IPS-NIHi7 (cell line): ENCODE data around the gene EMP2.
"Not testable (repeated sequence)": the region's sequence is repeated elsewhere in the genome, so short reads cannot be mapped to it uniquely, and the experiment has no call there.

Source experiments
- DNase-seq: peaks from one replicate; pipeline ENCODE4 v3.0.0; 2012; ENCODE audit warnings: mixed read lengths; ENCODE audit errors: extremely low spot score

The EMP2 gene

DNA sequence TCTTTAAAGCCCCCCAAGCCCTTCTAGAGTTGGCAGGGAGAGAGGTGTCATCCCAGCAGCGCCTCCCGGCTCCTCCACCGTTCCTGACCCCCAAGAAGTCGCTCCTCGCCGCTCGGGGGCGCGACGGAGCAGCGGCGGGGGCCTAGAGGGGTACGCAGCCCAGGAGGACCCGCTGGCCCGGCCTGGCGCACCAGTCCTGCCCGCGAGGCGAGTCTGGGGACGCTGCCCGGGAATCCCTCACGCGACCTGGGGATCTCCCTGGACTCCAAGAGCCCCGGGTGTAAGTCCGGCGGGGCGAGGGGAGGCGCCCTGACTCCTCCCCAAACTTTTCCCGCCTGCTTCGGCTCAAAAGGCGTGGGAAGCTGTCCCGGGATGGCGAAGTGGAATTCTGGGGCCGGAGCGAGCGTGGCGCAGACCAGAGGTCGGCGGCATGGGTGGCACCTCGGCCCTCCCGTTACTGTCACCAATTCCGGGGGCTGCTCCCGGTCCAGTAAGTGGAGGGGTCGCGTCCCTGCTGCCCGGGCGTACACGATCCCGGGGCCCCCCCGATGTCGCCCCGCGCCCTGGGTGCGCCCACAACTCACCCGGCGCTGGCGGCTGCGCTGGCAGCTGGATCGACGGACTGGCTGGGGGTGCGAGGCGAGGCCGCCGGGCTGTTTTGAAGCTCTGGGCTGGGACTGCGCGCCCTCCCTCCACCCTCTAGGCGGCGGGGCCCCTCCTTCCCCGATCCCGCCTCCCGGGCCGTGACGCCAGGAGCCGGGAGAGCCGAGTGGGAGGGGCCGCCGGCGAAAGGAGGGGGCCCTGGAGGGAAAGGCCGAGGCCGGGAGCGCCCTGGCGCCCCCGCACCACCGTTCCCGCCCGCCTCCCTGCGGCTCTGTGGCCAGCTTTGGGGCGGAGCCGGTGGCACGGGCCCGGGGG lies at the start of gene EMP2:
Gene EMP2, minus strand, starts transcription at position 634 of the 918 bp plus-strand sequence. CDS start 32,981 bp downstream, outside the sequence.
- DNase-seq, result peak; percentile 97

DNA sequence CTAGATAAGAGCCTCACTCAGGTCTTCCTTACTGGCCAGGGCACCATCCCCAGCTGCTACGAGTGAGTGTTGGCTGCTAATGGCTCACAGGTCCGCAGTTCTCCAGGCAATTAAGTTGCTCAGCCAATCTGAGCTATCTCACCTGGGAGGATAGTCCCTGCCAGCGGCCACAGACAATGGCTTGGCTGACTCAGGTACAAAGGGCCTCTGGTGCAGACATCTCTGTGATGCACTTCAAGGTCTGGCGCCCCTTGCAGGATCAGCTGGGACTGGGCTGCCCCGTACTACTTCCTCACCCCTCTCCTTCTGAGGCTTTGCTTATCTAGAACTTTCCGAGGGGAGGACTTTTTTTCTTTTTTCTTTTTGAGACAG lies 49.2 kb upstream of the EMP2 start:
- peak; percentile 72 for DNase-seq

DNA sequence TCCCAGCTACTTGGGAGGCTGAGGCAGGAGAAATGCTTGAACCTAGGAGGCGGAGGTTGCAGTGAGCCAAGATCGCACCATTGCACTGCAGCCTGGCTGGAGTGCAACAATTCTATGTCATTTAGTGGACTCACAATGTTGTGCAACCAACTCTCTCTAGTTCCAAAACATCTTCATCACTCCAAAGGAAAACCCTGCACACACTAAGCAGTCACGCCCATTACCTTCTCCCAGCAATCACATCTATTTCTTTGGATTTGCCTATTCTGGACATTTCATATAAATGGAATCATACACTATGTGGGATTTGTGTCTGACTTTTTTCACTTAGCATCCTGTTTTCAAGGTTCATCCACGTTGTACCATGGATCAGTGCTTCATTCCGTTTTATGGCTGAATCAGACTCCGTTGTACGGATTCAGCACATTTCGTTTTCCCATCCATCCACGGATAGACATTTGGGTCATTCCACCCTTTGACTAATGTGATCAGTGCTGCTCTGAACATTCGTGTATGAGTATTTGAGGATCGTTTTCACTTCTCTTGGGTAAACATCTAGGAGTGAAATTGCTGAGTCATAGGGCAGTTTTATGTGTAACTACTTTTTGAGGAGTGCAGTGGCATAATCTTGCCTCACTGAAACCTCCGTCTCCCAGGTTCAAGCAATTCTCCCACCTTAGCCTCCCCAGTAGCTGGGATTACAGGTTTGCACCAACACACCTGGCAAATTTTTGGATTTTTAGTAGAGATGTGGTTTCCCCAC lies 45.4 kb upstream of the EMP2 start:
- no peak for DNase-seq

- no peak for DNase-seq
Measured at GRCh38 chr16:10624527-10624926, 44.1 kb upstream of the EMP2 start.

DNA sequence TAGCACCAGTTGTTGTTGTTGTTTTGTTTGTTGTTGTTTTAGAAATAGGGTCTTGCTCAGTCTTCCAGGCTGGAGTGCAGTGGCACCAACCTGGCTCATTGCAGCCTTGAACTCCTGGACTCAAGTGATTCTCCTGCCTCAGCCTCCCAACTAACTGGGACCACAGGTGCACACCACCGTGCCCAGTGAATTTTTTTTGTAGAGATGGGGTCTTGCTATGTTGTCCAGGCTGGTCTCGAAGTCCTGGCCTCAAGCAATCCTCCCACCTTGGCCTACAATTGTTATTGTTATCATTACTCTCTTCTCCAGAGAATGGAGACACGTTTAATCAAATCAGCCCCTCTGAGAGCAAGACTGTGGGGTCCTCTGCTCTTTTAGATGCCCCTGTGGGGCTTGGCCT lies 42.7 kb upstream of the EMP2 start:
- no peak for DNase-seq

DNA sequence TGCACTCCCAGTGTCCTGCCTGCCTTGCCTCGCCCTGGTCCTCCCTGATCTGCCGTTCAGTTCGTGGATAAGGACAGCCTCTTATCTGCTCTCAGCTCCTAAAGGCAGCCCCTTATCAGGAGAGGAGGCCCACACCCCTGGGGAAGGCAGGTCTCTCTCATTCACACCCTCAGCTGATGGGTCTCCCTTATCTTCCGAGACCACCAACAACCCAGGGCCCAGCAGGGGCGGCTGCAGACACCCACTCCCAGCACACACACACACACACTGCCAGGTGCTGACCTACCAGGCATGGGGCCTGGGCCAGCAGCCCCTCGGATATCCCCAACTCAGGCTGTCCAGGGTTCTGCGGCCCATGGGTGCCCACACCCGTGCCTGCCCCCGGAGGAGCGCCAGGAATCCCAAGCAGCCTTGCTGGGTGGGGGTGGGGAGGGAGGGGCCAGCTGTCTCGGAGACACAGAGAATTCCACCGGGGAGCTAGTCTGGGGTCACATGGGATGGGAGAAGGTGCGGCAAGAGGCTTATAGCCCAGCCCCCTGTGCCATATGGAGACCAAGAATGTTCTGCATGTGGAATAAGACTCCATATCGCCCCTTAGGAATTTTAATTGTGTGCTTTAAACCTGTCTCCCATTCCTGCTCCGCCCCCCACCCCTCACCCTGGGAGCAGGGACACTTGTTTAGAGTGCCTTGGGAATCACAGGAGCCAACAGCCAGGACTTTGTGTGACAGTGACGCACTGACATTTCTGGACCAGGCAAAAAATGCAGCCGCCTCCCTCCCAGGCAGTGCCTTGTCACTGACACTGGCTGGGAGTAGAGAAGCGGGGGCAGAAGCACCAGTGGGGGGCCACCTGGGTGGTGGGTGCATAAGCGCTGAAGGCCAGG lies 41.9 kb upstream of the EMP2 start:
- DNase-seq, result peak; percentile 50

- not testable (repeated sequence) for DNase-seq
Measured at GRCh38 chr16:10621216-10621949, 41.0 kb upstream of the EMP2 start.

DNA sequence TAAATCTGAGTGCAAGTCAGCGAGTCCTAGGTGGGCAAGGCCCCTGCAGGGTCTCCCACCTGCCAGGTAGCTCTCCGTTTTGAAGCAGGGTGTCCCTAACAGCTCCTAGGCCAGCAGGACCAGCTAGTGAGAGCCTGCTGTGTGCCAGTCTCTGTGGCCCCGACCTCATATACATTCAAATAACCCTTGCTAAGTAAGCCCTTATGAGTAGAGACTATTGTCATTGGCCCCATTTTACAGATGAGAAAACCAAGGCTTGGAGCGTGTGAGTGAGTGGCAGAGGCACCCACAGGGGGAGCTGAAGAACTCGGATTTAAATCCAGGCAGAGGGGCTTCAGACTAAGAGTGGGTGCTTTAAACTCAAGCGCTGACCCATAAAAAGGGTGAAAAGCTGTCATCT lies 39.7 kb upstream of the EMP2 start:
- DNase-seq, result no peak

DNA sequence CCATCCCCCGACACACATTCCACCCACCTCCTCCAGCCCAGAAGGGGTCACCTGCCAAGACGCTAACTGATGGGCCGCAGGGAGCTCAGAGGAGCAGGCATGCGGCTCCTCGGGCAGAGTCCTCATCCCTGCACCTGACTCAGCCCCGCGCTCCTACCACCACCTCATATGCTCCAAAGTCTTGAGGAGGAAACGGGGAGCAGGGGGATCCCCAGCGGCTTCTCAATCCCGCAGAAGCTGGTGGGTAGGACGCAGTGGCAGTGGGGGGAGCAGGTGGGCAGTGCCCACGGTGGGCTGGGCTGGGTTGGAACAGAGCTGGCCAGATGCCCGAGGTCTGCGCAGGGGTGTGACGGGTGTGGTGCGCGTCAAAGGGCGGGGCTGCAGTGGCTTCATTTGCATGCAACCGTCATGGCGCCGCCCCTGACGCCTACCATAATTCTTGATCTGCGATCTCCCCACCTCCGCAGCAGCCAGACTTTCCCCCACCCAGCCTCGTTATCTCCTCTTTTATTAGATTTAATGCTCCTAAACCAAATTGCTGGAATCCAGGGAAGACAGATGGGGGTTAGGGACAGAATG lies 39.0 kb upstream of the EMP2 start:
- DNase-seq, result peak; percentile 67

DNA sequence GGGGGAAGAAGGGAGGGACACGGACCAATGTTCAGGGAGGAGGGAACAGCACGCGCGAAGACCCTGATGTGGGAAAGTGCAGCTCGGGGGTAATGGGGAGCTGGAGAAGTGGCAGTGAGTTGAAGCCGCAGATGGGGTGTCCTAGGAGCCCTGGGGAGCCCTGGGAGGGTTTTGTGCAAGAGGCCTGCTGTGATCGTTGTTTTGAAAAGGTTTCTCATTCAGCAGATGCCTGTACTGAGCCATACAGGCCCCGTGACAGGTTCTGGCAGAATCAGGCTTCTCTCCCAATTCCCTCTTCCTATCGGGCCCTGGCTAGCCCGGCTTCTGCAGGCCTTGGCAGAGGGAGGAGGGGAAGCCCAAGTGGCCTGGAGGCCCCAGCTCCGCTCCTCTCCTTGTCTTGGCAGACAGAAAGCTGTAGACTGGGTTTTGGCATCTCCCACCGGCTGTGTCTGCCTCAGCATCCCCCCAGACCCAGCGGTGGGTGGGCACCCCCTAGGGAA lies 38.4 kb upstream of the EMP2 start:
- no peak for DNase-seq

GRCh38 chr16:10617662-10618420 lies 37.4 kb upstream of the EMP2 start:
- no peak for DNase-seq

GRCh38 chr16:10616756-10617640 lies 36.6 kb upstream of the EMP2 start:
- DNase-seq, result no peak

GRCh38 chr16:10616419-10616755 lies 36.0 kb upstream of the EMP2 start:
- DNase-seq, result no peak

GRCh38 chr16:10614685-10615084 lies 34.3 kb upstream of the EMP2 start:
- DNase-seq, result no peak

GRCh38 chr16:10613785-10614485 lies 33.5 kb upstream of the EMP2 start:
- DNase-seq, result no peak

- DNase-seq, result no peak
Measured at GRCh38 chr16:10612649-10613179, 32.3 kb upstream of the EMP2 start.

DNA sequence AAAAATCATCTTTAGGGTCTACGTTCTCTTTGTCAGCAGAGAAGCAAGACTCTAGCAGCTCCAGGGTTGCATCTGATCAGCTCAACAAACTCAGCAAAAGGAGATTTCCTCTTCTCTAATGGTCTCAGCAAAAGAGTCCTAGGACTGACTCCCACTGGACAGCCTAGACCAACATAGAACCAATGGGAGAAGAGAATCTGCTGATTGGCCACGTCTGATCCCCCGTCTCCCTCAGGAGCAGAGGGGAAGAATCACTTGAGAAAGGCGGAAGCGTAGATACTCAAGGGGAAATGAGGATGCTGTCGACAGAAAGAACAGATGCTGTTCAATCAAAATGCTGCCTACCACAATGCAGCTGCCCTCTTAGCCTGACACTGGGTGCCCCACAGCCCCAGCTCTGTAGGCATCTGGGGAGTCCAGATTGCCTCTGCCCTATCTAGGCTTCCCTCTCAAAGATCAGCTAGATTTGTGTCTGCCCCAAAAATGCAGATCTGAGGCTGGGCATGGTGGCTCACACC lies 31.5 kb upstream of the EMP2 start:
- no peak for DNase-seq
